Measurements from ENCODE around the gene GPHN.

DNA sequence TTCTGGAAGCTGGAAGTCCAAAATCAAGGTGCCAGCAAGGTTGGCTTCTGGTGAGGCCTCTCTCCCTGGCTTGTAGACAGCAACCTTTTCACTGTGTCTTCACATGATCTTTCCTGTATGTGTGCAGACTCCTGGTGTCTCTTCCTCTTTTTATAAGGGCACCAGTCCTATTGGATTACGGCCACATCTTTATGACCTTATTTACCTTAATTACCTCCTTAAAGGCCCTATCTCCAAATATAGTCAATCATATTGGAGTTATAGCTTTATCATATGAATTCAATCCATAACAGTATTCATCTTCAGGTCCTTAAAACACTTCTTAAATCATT lies 660.1 kb downstream of the GPHN start:
- TF ChIP-seq, protein P1, sequence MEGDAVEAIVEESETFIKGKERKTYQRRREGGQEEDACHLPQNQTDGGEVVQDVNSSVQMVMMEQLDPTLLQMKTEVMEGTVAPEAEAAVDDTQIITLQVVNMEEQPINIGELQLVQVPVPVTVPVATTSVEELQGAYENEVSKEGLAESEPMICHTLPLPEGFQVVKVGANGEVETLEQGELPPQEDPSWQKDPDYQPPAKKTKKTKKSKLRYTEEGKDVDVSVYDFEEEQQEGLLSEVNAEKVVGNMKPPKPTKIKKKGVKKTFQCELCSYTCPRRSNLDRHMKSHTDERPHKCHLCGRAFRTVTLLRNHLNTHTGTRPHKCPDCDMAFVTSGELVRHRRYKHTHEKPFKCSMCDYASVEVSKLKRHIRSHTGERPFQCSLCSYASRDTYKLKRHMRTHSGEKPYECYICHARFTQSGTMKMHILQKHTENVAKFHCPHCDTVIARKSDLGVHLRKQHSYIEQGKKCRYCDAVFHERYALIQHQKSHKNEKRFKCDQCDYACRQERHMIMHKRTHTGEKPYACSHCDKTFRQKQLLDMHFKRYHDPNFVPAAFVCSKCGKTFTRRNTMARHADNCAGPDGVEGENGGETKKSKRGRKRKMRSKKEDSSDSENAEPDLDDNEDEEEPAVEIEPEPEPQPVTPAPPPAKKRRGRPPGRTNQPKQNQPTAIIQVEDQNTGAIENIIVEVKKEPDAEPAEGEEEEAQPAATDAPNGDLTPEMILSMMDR (IDR thresholded peaks at IDR 0.05), result no peak
- no peak for TF ChIP-seq POLR2A (IDR thresholded peaks at IDR 0.05)

All from thyroid gland (tissue), 4 donors.